ENCODE data around the gene TRIP6.

DNA sequence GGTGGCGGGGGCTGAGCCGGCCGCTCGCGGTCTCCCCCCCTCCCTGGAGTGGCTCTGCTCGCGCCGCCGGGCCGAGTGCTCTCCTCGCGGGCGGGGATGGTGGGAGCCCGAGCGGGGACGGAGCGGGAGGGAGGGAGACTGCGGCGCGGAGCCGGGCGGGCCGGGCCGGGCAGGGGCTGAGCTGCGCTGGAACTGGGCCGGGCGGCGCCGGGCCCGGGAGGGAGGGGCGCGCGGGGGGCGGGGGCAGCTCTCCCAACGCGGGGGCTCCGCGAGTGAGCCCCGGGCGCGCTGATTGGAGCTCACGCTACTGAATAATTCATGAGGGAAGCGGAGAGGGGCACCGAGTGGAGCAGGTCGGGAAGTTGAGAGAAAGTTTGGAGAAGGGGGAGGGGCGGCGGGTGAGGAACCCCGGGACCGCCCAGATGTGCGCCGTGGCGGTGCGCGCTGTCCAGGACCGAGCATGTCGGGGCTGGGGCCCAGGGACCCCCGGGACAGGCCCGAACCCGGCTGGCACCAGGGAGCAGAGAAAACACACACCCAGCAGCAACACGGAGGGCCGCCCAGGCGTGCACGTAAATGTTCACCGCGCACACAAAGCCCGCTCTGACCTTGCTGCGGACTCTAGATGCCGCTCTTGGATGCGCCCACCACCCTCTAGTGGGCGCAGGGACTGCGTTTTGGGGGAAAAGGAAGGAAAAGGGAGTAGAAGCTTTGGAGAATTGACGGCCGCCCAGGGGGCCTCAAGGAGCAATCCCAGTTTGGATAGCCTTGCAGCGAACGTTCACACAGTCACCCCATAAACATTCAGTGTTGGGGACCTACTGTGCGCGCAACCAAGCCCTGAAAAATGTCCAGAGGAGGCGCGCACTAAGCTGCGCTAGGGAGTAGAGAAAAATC lies 39.6 kb upstream of the TRIP6 start, which contains the start of gene EPHB4:
- TF ChIP-seq CTCF (IDR thresholded peaks at IDR 0.05; ENCODE audit: insufficient read depth, low read depth, low read length): peak; percentile 35
- no peak for TF ChIP-seq EZH2 (IDR thresholded peaks at IDR 0.05; ENCODE audit: insufficient read depth, low read length)

All from astrocyte (in vitro differentiated cells and primary cell).